ENCODE results near the gene MPPED2. TPM values are rescaled to one million over a fixed set of nuclear protein-coding genes. Genes with fewer than 3 reads are reported as not detected.

Gene MPPED2
- total RNA-seq, 1 experiment from 2014 or later, result not detected

- no peaks in the 10 kb centered on the region for H3K36me3 ChIP-seq (ENCODE audit: control insufficient read depth in 1 of 2, insufficient read depth in 2 of 2, low read length in 2 of 2)
- ChIA-PET POLR2A (no interaction called here), CTCF (no interaction called here), RAD21 (ENCODE audit: low non-redundant PET in 1 of 2, low total read pairs in 2 of 2, uncharacterized antibody in 2 of 2, unreplicated experiment in 2 of 2) (no interaction called here)
- TF ChIP-seq, protein P1, sequence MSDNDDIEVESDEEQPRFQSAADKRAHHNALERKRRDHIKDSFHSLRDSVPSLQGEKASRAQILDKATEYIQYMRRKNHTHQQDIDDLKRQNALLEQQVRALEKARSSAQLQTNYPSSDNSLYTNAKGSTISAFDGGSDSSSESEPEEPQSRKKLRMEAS (IDR thresholded peaks at IDR 0.05), result no peak
- no peak for TF ChIP-seq CTCF (IDR thresholded peaks at IDR 0.05 in 2 of 3, conservative IDR thresholded peaks at IDR 0.05 in 1 of 3; ENCODE audit: borderline replicate concordance in 1 of 3, insufficient read depth in 1 of 3, low read depth in 2 of 3, low read length in 2 of 3)
- TF ChIP-seq RAD21 (IDR thresholded peaks at IDR 0.05; ENCODE audit: low read depth), result no peak
- H3K4me1 ChIP-seq (ENCODE audit: control insufficient read depth in 1 of 2, insufficient read depth in 2 of 2, low read length in 2 of 2), result no peaks in the 10 kb centered on the region
- intact Hi-C loops (cut with micrococcal nuclease), result no loop called here
- no peak for DNase-seq (ENCODE audit: low read depth, low spot score)
- no TSS peak for BruUV-seq (replicated peaks)
- no peaks in the 10 kb centered on the region for H3K9me2 ChIP-seq (ENCODE audit: insufficient read depth)
- H3K79me2 ChIP-seq (ENCODE audit: insufficient read depth, low read length), result no peaks in the 10 kb centered on the region
- ATAC-seq, result no peak
- H4K20me1 ChIP-seq (ENCODE audit: insufficient read depth), result no peaks in the 10 kb centered on the region
- peaks cover 29% of the 10 kb centered on the region for H3K27me3 ChIP-seq (ENCODE audit: insufficient read depth, low read length)
- no peak overlapping the region for H2AFZ ChIP-seq (ENCODE audit: low read depth, low read length, poor library complexity, severe bottlenecking)
- H3K27ac ChIP-seq (ENCODE audit: low read depth, low read length), result no peak overlapping the region
- H3K4me3 ChIP-seq (replicated peaks in 1 of 2; ENCODE audit: low read depth in 1 of 2, low read length in 2 of 2), result no peak overlapping the region
- H3K9ac ChIP-seq (ENCODE audit: low read length), result no peak overlapping the region
- no peak overlapping the region for H3K4me2 ChIP-seq (ENCODE audit: low read length)
- H3K9me3 ChIP-seq (ENCODE audit: control insufficient read depth in 1 of 2, insufficient read depth in 1 of 2, low read depth in 1 of 2, low read length in 2 of 2), result no peaks in the 10 kb centered on the region
Observed at GRCh38 chr11:30535818-30536217, 50.3 kb downstream of the MPPED2 start.

- Histone ChIP-seq H3K36me3 (ENCODE audit: control insufficient read depth in 1 of 2, insufficient read depth in 2 of 2, low read length in 2 of 2) (no peaks in the 10 kb centered on the region), H3K4me3 (replicated peaks in 1 of 2; ENCODE audit: low read depth in 1 of 2, low read length in 2 of 2) (no peak overlapping the region), H3K4me2 (ENCODE audit: low read length) (no peak overlapping the region), H3K9me2 (ENCODE audit: insufficient read depth) (no peaks in the 10 kb centered on the region), H3K79me2 (ENCODE audit: insufficient read depth, low read length) (no peaks in the 10 kb centered on the region), H2AFZ (ENCODE audit: low read depth, low read length, poor library complexity, severe bottlenecking) (no peak overlapping the region), H3K9me3 (ENCODE audit: control insufficient read depth in 1 of 2, insufficient read depth in 1 of 2, low read depth in 1 of 2, low read length in 2 of 2) (no peaks in the 10 kb centered on the region), H4K20me1 (ENCODE audit: insufficient read depth) (no peaks in the 10 kb centered on the region), H3K4me1 (ENCODE audit: control insufficient read depth in 1 of 2, insufficient read depth in 2 of 2, low read length in 2 of 2) (no peaks in the 10 kb centered on the region), H3K27me3 (ENCODE audit: insufficient read depth, low read length) (peaks cover 37% of the 10 kb centered on the region), H3K9ac (ENCODE audit: low read length) (no peak overlapping the region), H3K27ac (ENCODE audit: low read depth, low read length) (no peak overlapping the region)
- ChIA-PET CTCF (no interaction called here), RAD21 (ENCODE audit: low non-redundant PET in 1 of 2, low total read pairs in 2 of 2, uncharacterized antibody in 2 of 2, unreplicated experiment in 2 of 2) (no interaction called here), POLR2A (no interaction called here)
- DNase-seq (ENCODE audit: low read depth, low spot score) (no peak), ATAC-seq (no peak)
- intact Hi-C loops (cut with micrococcal nuclease), result no loop called here
- no TSS peak for BruUV-seq (replicated peaks)
- TF ChIP-seq REST (IDR thresholded peaks at IDR 0.05; ENCODE audit: low read depth) (no peak), SRF (IDR thresholded peaks at IDR 0.05; ENCODE audit: low read depth) (no peak), CBX3 (IDR thresholded peaks at IDR 0.05; ENCODE audit: low read depth) (no peak), JUND (IDR thresholded peaks at IDR 0.05) (no peak), ELF1 (IDR thresholded peaks at IDR 0.05; ENCODE audit: borderline replicate concordance, low read depth) (no peak), SP1 (IDR thresholded peaks at IDR 0.05; ENCODE audit: low read depth) (no peak), EGR1 (IDR thresholded peaks at IDR 0.05; ENCODE audit: low read depth) (no peak)
Observed at GRCh38 chr11:30533445-30533947, 52.7 kb downstream of the MPPED2 start.
